Naive thymus-derived CD4-positive, alpha-beta T cell (primary cell): Measurements from ENCODE around the gene SART1. TPM values are rescaled to one million over a fixed set of nuclear protein-coding genes. Genes with fewer than 3 reads are reported as not detected.

Experiments
- ATAC-seq: fragments of 150-1000 bp; cut with Tn5 transposase; 2 replicates; pipeline ENCODE4 v1.10.0; 2021; ENCODE audit warnings: mild to moderate bottlenecking, moderate library complexity
- CTCF ChIA-PET: fragments of 350-600 bp; sonication (Branson Sonifier 250); formaldehyde crosslinking; loops from one replicate; lab custom pipeline; 2021; ENCODE audit warnings: antibody characterized with exemption; lab: Charles Lee
- POLR2A ChIA-PET: fragments of 350-600 bp; sonication (Branson Sonifier 250); formaldehyde crosslinking; loops from one replicate; lab custom pipeline; 2021; ENCODE audit warnings: antibody characterized with exemption, inconsistent platforms; lab: Charles Lee
- DNase-seq, 9 donors: peaks; one replicate each; pipeline versions ENCODE4 v3.0.0 to v3.0.0-alpha.2; 2020 to 2022; ENCODE audit warnings: mixed read lengths in 1 of 9
- H3K27ac ChIP-seq: one replicate; pipeline ENCODE4 v1.7.0; 2013; ENCODE audit warnings: mild to moderate bottlenecking, low read depth, low read length, moderate library complexity
- H3K27me3 ChIP-seq, 2 donors: one replicate each; pipeline ENCODE4 v1.7.0; 2013; ENCODE audit warnings: low read length in 2 of 2, mild to moderate bottlenecking in 2 of 2, moderate library complexity in 2 of 2; ENCODE audit not compliant: control insufficient read depth in 2 of 2, insufficient read depth in 2 of 2
- H3K36me3 ChIP-seq, 3 experiments: 1 replicate in 2 of 3; 2 replicates in 1 of 3; pipeline ENCODE4 v1.7.0; 2013; ENCODE audit warnings: low read length in 3 of 3, mild to moderate bottlenecking in 3 of 3, moderate library complexity in 1 of 3; ENCODE audit not compliant: insufficient read depth in 3 of 3, control insufficient read depth in 2 of 3
- H3K4me1 ChIP-seq, 2 donors: one replicate each; pipeline ENCODE4 v1.7.0; 2013; ENCODE audit warnings: low read length in 2 of 2, mild to moderate bottlenecking in 2 of 2, moderate library complexity in 1 of 2; ENCODE audit not compliant: control insufficient read depth in 2 of 2, insufficient read depth in 2 of 2
- H3K4me3 ChIP-seq: 2 replicates; pipeline ENCODE4 v1.7.0; 2013; ENCODE audit warnings: mild to moderate bottlenecking, low read length
- H3K9me3 ChIP-seq, 3 experiments: 1 replicate in 2 of 3; 2 replicates in 1 of 3; pipeline ENCODE4 v1.7.0; 2013; ENCODE audit warnings: low read length in 3 of 3; ENCODE audit not compliant: control insufficient read depth in 2 of 3
- H3K27ac Mint-ChIP-seq, 9 donors: one replicate each; pipeline ENCODE4 v1.8.0; 2020 to 2022; ENCODE audit warnings: mixed read lengths in 9 of 9, mild to moderate bottlenecking in 8 of 9, moderate library complexity in 5 of 9, inconsistent platforms in 2 of 9
- H3K27me3 Mint-ChIP-seq, 5 donors: one replicate each; pipeline ENCODE4 v1.8.0; 2021 to 2022; ENCODE audit warnings: mixed read lengths in 5 of 5, mild to moderate bottlenecking in 1 of 5
- H3K36me3 Mint-ChIP-seq, 5 donors: one replicate each; pipeline ENCODE4 v1.8.0; 2020 to 2022; ENCODE audit warnings: mixed read lengths in 5 of 5, mild to moderate bottlenecking in 3 of 5, inconsistent platforms in 1 of 5
- H3K4me1 Mint-ChIP-seq, 7 donors: one replicate each; pipeline ENCODE4 v1.8.0; 2020 to 2022; ENCODE audit warnings: mixed read lengths in 7 of 7, mild to moderate bottlenecking in 3 of 7, inconsistent platforms in 1 of 7
- H3K4me3 Mint-ChIP-seq, 10 donors: one replicate each; pipeline ENCODE4 v1.8.0; 2020 to 2022; ENCODE audit warnings: mild to moderate bottlenecking in 10 of 10, mixed read lengths in 10 of 10, moderate library complexity in 6 of 10, inconsistent platforms in 2 of 10
- H3K9me3 Mint-ChIP-seq, 11 donors: one replicate each; pipeline ENCODE4 v1.8.0; 2020 to 2022; ENCODE audit warnings: mixed read lengths in 11 of 11, mild to moderate bottlenecking in 4 of 11, inconsistent platforms in 1 of 11, moderate library complexity in 1 of 11
- intact Hi-C, 2 donors: fragments of 100-400 bp; cut with micrococcal nuclease; formaldehyde crosslinking; loops; one replicate each; pipeline ENCODE4 v1.15.1; 2023
- polyA plus RNA-seq, 2 donors: library from polyadenylated mRNA; unstranded; fragments of 300-500 nt; fragmentation: Illumina TruSeq; gene quantifications; one replicate each; pipeline ENCODE4 v1.2.3, GENCODE V29; 2021
- total RNA-seq, 6 experiments: library from RNA in 5 of 6; stranded (reverse) in 5 of 6; gene quantifications; 1 replicate in 5 of 6; 2 replicates in 1 of 6; pipeline ENCODE4 v1.2.3 and lab custom pipeline; 2021 to 2026

The SART1 gene
- total and polyA plus RNA-seq, 7 experiments from 2014 or later = 27.9 to 102 (median 90.0) TPM

- Mint-ChIP-seq H3K27ac (peak overlapping the region; percentile 0 to 90 (median 74)), H3K36me3 (peaks cover 0 to 3% (median 0%) of the 10 kb centered on the region in 5 donors), H3K4me1 (peaks cover 5 to 7% (median 6%) of the 10 kb centered on the region in 7 donors), H3K9me3 (peaks cover 0 to 2% (median 0%) of the 10 kb centered on the region in 11 donors), H3K27me3 (no peaks in the 10 kb centered on the region), H3K4me3 (no peak overlapping the region)
- no peak overlapping the region for H3K4me3 ChIP-seq
- DNase-seq (peak; percentile 66 to 95 (median 91)), ATAC-seq (peak; percentile 100)
- H3K27me3 ChIP-seq = no peaks in the 10 kb centered on the region
- no peaks in the 10 kb centered on the region for H3K4me1 ChIP-seq
- no peaks in the 10 kb centered on the region for H3K36me3 ChIP-seq
- ChIA-PET CTCF (interaction anchor here (0.6 to 8.8 kb wide), 11 partner anchors 29 to 277 kb away, joined by 3 to 85 read pairs (median 3); partner anchors contain the start of genes CCDC85B, FIBP and KAT5), POLR2A (interaction anchor here (1.2 to 1.5 kb wide), 3 partner anchors 98 to 277 kb away, joined by 4 to 5 read pairs (median 4); partner anchors contain the start of genes CCDC85B and KAT5)
- H3K27ac ChIP-seq = no peak overlapping the region
- intact Hi-C loops = loop anchor here (1.0 to 2.0 kb wide), 16 partner anchors 13 to 363 kb away; partner anchors contain the start of genes AP5B1 (in 2 of the 2), CFL1 (in 2 of the 2), FIBP (in 2 of the 2) and BANF1 (in 1 of the 2)
- H3K9me3 ChIP-seq = no peaks in the 10 kb centered on the region
Measured at GRCh38 chr11:65988791-65989592, 27.5 kb downstream of the SART1 start.

DNA sequence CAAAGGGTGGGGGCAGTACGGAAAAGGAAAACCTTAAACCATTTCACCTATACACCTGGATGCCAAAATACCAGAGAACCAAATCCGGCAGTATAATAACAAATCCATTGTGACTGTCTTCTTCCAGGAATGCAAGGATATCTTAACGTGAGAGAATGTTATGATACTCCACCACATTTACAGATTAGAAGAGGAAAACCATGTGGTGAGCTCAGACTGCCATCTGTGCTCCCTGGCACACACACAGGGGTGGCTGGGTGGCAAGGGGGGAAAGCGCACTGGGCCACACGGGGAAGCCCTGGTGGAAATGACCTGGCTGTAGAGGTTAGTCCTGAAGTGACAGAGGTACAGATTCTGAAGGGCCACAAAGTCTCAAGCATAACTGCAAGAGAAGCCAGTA lies 30.5 kb downstream of the SART1 start:
- no peaks in the 10 kb centered on the region for H3K27me3 Mint-ChIP-seq
- intact Hi-C loops = no loop called here
- peaks cover 2 to 10% (median 7%) of the 10 kb centered on the region in 7 donors for H3K4me1 Mint-ChIP-seq

DNA sequence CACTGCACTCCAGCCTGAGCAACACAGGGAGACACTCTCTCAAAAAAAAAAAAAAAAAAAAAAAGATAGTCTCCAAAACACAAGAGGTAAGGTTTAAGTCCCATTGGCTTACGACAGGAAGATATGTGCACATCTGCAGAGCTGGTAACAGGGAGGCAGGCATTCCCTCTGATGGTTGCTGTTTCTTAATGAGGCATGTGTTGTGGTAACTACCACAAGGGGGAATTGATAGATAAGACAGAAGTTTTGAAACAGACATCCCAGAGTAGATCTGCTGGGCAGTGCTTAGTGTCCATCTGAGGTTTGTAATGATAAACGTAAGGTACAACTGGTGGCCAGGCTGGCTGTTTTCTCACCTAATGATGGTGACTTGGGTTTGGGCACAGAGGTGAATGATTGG lies 35.8 kb downstream of the SART1 start:
- no peaks in the 10 kb centered on the region for H3K9me3 ChIP-seq
- H3K27ac Mint-ChIP-seq = peak overlapping the region in 3 of 9 donors; percentile 20 to 77 (median 24)
- H3K4me3 Mint-ChIP-seq = peak overlapping the region in 1 of 10 donors; percentile 30
- H3K27me3 ChIP-seq = no peaks in the 10 kb centered on the region
- no peak for ATAC-seq
- ChIA-PET CTCF (no interaction called here), POLR2A (no interaction called here)
- H3K4me3 ChIP-seq = no peak overlapping the region
- peaks cover 11 to 38% (median 22%) of the 10 kb centered on the region in 5 donors for H3K36me3 Mint-ChIP-seq
- peaks cover 5 to 7% of the 10 kb centered on the region in 2 donors for H3K4me1 ChIP-seq
- intact Hi-C loops = no loop called here
- peaks cover 5 to 49% (median 23%) of the 10 kb centered on the region in 3 experiments for H3K36me3 ChIP-seq
- H3K27me3 Mint-ChIP-seq = no peaks in the 10 kb centered on the region
- H3K9me3 Mint-ChIP-seq = peaks cover 0 to 2% (median 0%) of the 10 kb centered on the region in 11 donors
- no peak overlapping the region for H3K27ac ChIP-seq
- DNase-seq = no peak
- peaks cover 15 to 47% (median 35%) of the 10 kb centered on the region in 7 donors for H3K4me1 Mint-ChIP-seq

More for the DNA sequence above, 30.5 kb downstream of the SART1 start:
- ATAC-seq (no peak), DNase-seq (no peak)
- H3K27ac Mint-ChIP-seq = peak overlapping the region in 3 of 9 donors; percentile 24 to 56 (median 50)
- Histone ChIP-seq H3K9me3 (no peaks in the 10 kb centered on the region), H3K27me3 (no peaks in the 10 kb centered on the region), H3K36me3 (peaks cover 0 to 9% (median 0%) of the 10 kb centered on the region in 3 experiments), H3K4me3 (no peak overlapping the region), H3K4me1 (no peaks in the 10 kb centered on the region), H3K27ac (no peak overlapping the region)
- POLR2A ChIA-PET = interaction anchor here (0.7 to 1.5 kb wide), 6 partner anchors 20 to 500 kb away, joined by 3 to 4 read pairs (median 3); partner anchors contain the start of genes CCDC85B and CST6
- H3K9me3 Mint-ChIP-seq = peaks cover 0 to 2% (median 0%) of the 10 kb centered on the region in 11 donors
- H3K36me3 Mint-ChIP-seq = peaks cover 4 to 10% (median 5%) of the 10 kb centered on the region in 5 donors
- CTCF ChIA-PET = interaction anchor here (0.6 to 8.8 kb wide), 6 partner anchors 30 to 582 kb away, joined by 3 to 85 read pairs (median 4); partner anchors contain the start of genes FIBP and KAT5
- no peak overlapping the region for H3K4me3 Mint-ChIP-seq

- H3K4me1 ChIP-seq = peaks cover 8 to 14% of the 10 kb centered on the region in 2 donors
- H3K36me3 Mint-ChIP-seq = peaks cover 11 to 44% (median 19%) of the 10 kb centered on the region in 5 donors
- intact Hi-C loops = loop anchor here (1.0 to 2.0 kb wide), 18 partner anchors 13 to 387 kb away; partner anchors contain the start of genes C11orf68 (in 2 of the 2), CFL1 (in 2 of the 2), DRAP1 (in 2 of the 2) and KAT5 (in 2 of the 2)
- H3K27me3 Mint-ChIP-seq = no peaks in the 10 kb centered on the region
- H3K9me3 ChIP-seq = no peaks in the 10 kb centered on the region
- POLR2A ChIA-PET = interaction anchor here (0.7 to 1.6 kb wide), 23 partner anchors 8 to 621 kb away, joined by 3 to 54 read pairs (median 4); partner anchors contain the start of genes CCDC85B, FAM89B, FIBP and MUS81
- peak within 1 kb of the TSS; percentile 97 to 100 (median 99) for H3K4me3 Mint-ChIP-seq
- peak within 1 kb of the TSS; percentile 100 for H3K4me3 ChIP-seq
- ATAC-seq (peak; percentile 92), DNase-seq (peak; percentile 75 to 96 (median 94))
- H3K27ac Mint-ChIP-seq = peak within 1 kb of the TSS; percentile 96 to 100 (median 98)
- H3K36me3 ChIP-seq = peaks cover 5 to 73% (median 23%) of the 10 kb centered on the region in 3 experiments
- CTCF ChIA-PET = interaction anchor here (0.8 to 1.2 kb wide), 5 partner anchors 9 to 114 kb away, joined by 3 to 4 read pairs (median 4); partner anchors contain the start of genes CST6 and FIBP
- H3K27me3 ChIP-seq = no peaks in the 10 kb centered on the region
- peak within 1 kb of the TSS; percentile 92 for H3K27ac ChIP-seq
- no peaks in the 10 kb centered on the region for H3K9me3 Mint-ChIP-seq
- H3K4me1 Mint-ChIP-seq = peaks cover 21 to 58% (median 52%) of the 10 kb centered on the region in 7 donors
Measured at GRCh38 chr11:66001942-66002647, 40.6 kb downstream of the SART1 start, which contains the start of the genes BANF1 and EIF1AD. Gene BANF1, plus strand, starts transcription at chr11:66002503. Its CDS starts 748 bp downstream, at chr11:66003251. Gene EIF1AD, minus strand, starts transcription at chr11:66002157. Its CDS starts 1,768 bp downstream, at chr11:66000389.

GRCh38 chr11:66002648-66003225 lies 41.2 kb downstream of the SART1 start:
- H3K4me3 Mint-ChIP-seq = peak overlapping the region; percentile 97 to 100 (median 99)
- DNase-seq (peak in 1 of 9 donors; percentile 82), ATAC-seq (peak; percentile 82)
- Histone ChIP-seq H3K4me3 (peak overlapping the region; percentile 100), H3K36me3 (peaks cover 5 to 66% (median 23%) of the 10 kb centered on the region in 3 experiments), H3K27me3 (no peaks in the 10 kb centered on the region), H3K27ac (peak overlapping the region; percentile 92), H3K9me3 (no peaks in the 10 kb centered on the region), H3K4me1 (peaks cover 8 to 14% of the 10 kb centered on the region in 2 donors)
- CTCF ChIA-PET = interaction anchor here (0.8 to 1.2 kb wide), 5 partner anchors 9 to 114 kb away, joined by 3 to 4 read pairs (median 4); partner anchors contain the start of genes CST6 and FIBP
- no peaks in the 10 kb centered on the region for H3K27me3 Mint-ChIP-seq
- H3K4me1 Mint-ChIP-seq = peaks cover 21 to 54% (median 48%) of the 10 kb centered on the region in 7 donors
- POLR2A ChIA-PET = interaction anchor here (0.7 to 1.6 kb wide), 23 partner anchors 8 to 431 kb away, joined by 3 to 54 read pairs (median 4); partner anchors contain the start of genes CCDC85B, FAM89B, FIBP and MUS81
- peaks cover 11 to 38% (median 14%) of the 10 kb centered on the region in 5 donors for H3K36me3 Mint-ChIP-seq
- intact Hi-C loops = loop anchor here (1.0 to 2.0 kb wide), 18 partner anchors 13 to 387 kb away; partner anchors contain the start of genes C11orf68 (in 2 of the 2), CFL1 (in 2 of the 2), DRAP1 (in 2 of the 2) and KAT5 (in 2 of the 2)
- no peaks in the 10 kb centered on the region for H3K9me3 Mint-ChIP-seq
- H3K27ac Mint-ChIP-seq = peak overlapping the region; percentile 74 to 100 (median 98)
